Right atrium auricular region (tissue), 2 donors: ENCODE measurements around the gene UBE2E3. TPM values are rescaled to one million over a fixed set of nuclear protein-coding genes. Genes with fewer than 3 reads are reported as not detected.

Experiments used
- DNase-seq: peaks from one replicate; pipeline ENCODE4 v3.0.0-alpha.2; 2019; ENCODE audit warnings: low spot score
- H3K27ac ChIP-seq, 2 donors: fragments of 200-600 bp; sonication (generic); 1 replicate in 1 of 2; 2 replicates in 1 of 2; pipeline ENCODE4 v1.5.1; 2016 to 2019
- H3K27me3 ChIP-seq, 2 donors: fragments of 200-600 bp; sonication (generic); one replicate each; pipeline versions ENCODE4 v1.5.1 to v1.6.0; 2017 to 2019
- H3K36me3 ChIP-seq: fragments of 200-600 bp; sonication (generic); one replicate; pipeline ENCODE4 v1.5.1; 2016
- H3K4me1 ChIP-seq, 2 donors: fragments of 200-600 bp; sonication (generic); one replicate each; pipeline versions ENCODE4 v1.5.1 to v1.6.0; 2017 to 2019
- H3K4me3 ChIP-seq, 2 donors: fragments of 200-600 bp; sonication (generic); 1 replicate in 1 of 2; 2 replicates in 1 of 2; pipeline ENCODE4 v1.5.1; 2017 to 2019; ENCODE audit warnings: mild to moderate bottlenecking in 1 of 2, moderate library complexity in 1 of 2
- H3K9me3 ChIP-seq, 2 donors: fragments of 200-600 bp; sonication (generic); one replicate each; pipeline ENCODE4 v1.5.1; 2019
- CTCF ChIP-seq, 2 donors: fragments of 200-600 bp; sonication (generic); IDR thresholded peaks; one replicate each; pipeline ENCODE4 v1.5.1; 2019; ENCODE audit warnings: antibody characterized with exemption in 2 of 2
- total RNA-seq, 2 donors: library from RNA; depleted of rRNA; stranded (reverse); fragments of >200 nt; gene quantifications; one replicate each; pipeline ENCODE4 v1.1.0, GENCODE V29; 2016

Gene UBE2E3
- total RNA-seq, 2 donors from 2014 or later = 48.3 to 57.3 TPM

- H3K27me3 ChIP-seq = no peaks in the 10 kb centered on the region
- no peak overlapping the region for H3K4me3 ChIP-seq
- no peaks in the 10 kb centered on the region for H3K36me3 ChIP-seq
- TF ChIP-seq CTCF (IDR thresholded peaks at IDR 0.05) = no peak
- H3K9me3 ChIP-seq = no peaks in the 10 kb centered on the region
- H3K27ac ChIP-seq = no peak overlapping the region
- DNase-seq = no peak
- H3K4me1 ChIP-seq = no peaks in the 10 kb centered on the region
Observed at GRCh38 chr2:180953550-180953949, 26.9 kb upstream of the UBE2E3 start.

GRCh38 chr2:180955101-180955500 lies 25.3 kb upstream of the UBE2E3 start:
- Histone ChIP-seq H3K27ac (no peak overlapping the region), H3K36me3 (no peaks in the 10 kb centered on the region), H3K4me3 (no peak overlapping the region), H3K4me1 (no peaks in the 10 kb centered on the region), H3K27me3 (no peaks in the 10 kb centered on the region), H3K9me3 (no peaks in the 10 kb centered on the region)
- no peak for DNase-seq
- TF ChIP-seq CTCF (IDR thresholded peaks at IDR 0.05) = no peak

- no peak for DNase-seq
- H3K27me3 ChIP-seq = no peaks in the 10 kb centered on the region
- no peaks in the 10 kb centered on the region for H3K4me1 ChIP-seq
- H3K27ac ChIP-seq = no peak overlapping the region
- no peaks in the 10 kb centered on the region for H3K9me3 ChIP-seq
- no peaks in the 10 kb centered on the region for H3K36me3 ChIP-seq
- no peak for TF ChIP-seq CTCF (IDR thresholded peaks at IDR 0.05)
- no peak overlapping the region for H3K4me3 ChIP-seq
Observed at GRCh38 chr2:180959787-180960186, 20.6 kb upstream of the UBE2E3 start.

GRCh38 chr2:180960982-180961381 lies 19.4 kb upstream of the UBE2E3 start:
- Histone ChIP-seq H3K9me3 (no peaks in the 10 kb centered on the region), H3K4me3 (no peak overlapping the region), H3K36me3 (no peaks in the 10 kb centered on the region), H3K27ac (no peak overlapping the region), H3K4me1 (no peaks in the 10 kb centered on the region), H3K27me3 (no peaks in the 10 kb centered on the region)
- no peak for TF ChIP-seq CTCF (IDR thresholded peaks at IDR 0.05)
- DNase-seq = no peak

GRCh38 chr2:180962727-180963314 lies 17.6 kb upstream of the UBE2E3 start:
- no peaks in the 10 kb centered on the region for H3K36me3 ChIP-seq
- H3K4me3 ChIP-seq = no peak overlapping the region
- no peaks in the 10 kb centered on the region for H3K27me3 ChIP-seq
- no peak for DNase-seq
- H3K9me3 ChIP-seq = no peaks in the 10 kb centered on the region
- no peaks in the 10 kb centered on the region for H3K4me1 ChIP-seq
- no peak for TF ChIP-seq CTCF (IDR thresholded peaks at IDR 0.05)
- no peak overlapping the region for H3K27ac ChIP-seq

- no peak for TF ChIP-seq CTCF (IDR thresholded peaks at IDR 0.05)
- H3K4me1 ChIP-seq = no peaks in the 10 kb centered on the region
Observed at GRCh38 chr2:180966378-180966777, 14.0 kb upstream of the UBE2E3 start.

More at GRCh38 chr2:180966378-180966777, 14.0 kb upstream of the UBE2E3 start:
- Histone ChIP-seq H3K27me3 (no peaks in the 10 kb centered on the region), H3K27ac (no peak overlapping the region), H3K36me3 (no peaks in the 10 kb centered on the region), H3K4me3 (no peak overlapping the region), H3K9me3 (no peaks in the 10 kb centered on the region)
- no peak for DNase-seq
